GM12878 (cell line): Measurements from ENCODE around the gene KRT38. TPM values are rescaled to one million over a fixed set of nuclear protein-coding genes. Genes with fewer than 3 reads are reported as not detected.

ENCODE experiments used
- ATAC-seq: fragments of 200-7000 bp; cut with Tn5 transposase; 3 replicates; pipeline ENCODE4 v1.9.1; 2020; ENCODE audit warnings: mild to moderate bottlenecking, moderate library complexity
- BruUV-seq: library from RNA; stranded (reverse); fragments of 400-500 nt; replicated peaks from 2 replicates; lab custom pipeline; 2021; lab: Mats Ljungman, UMichigan
- CTCF ChIA-PET: fragments of 300-600 bp; sonication (Branson Sonifier 250); formaldehyde crosslinking; extraction: SDS; loops from one replicate; lab custom pipeline; 2021; ENCODE audit warnings: inconsistent platforms; lab: Yijun Ruan, JAX
- POLR2A ChIA-PET: fragments of 350-600 bp; formaldehyde crosslinking; extraction: SDS; loops from one replicate; lab custom pipeline; 2021; ENCODE audit warnings: inconsistent platforms; lab: Charles Lee
- RAD21 ChIA-PET: fragments of 300-600 bp; sonication (Branson Sonifier 250); formaldehyde crosslinking; loops from one replicate; lab custom pipeline; 2023; ENCODE audit warnings: antibody characterized with exemption; ENCODE audit not compliant: unreplicated experiment; lab: Charles Lee
- SMC1A ChIA-PET: fragments of 300-600 bp; sonication (Branson Sonifier 250); formaldehyde crosslinking; loops from one replicate; lab custom pipeline; 2023; ENCODE audit not compliant: unreplicated experiment, uncharacterized antibody; lab: Charles Lee
- DNase-seq: peaks from one replicate; pipeline ENCODE4 v3.0.0-alpha.2; 2011; ENCODE audit warnings: low read depth, low spot score
- FAIRE-seq: peaks from 3 replicates; lab custom pipeline; 2011; peaks lifted over from hg19 to GRCh38; lab: Jason Lieb, UNC
- H2AFZ ChIP-seq: 2 replicates; pipeline ENCODE4 v1.6.0; 2011; ENCODE audit warnings: low read depth, low read length, control low read depth; ENCODE audit not compliant: control insufficient read depth
- H3K27ac ChIP-seq: 2 replicates; pipeline ENCODE4 v1.5.1; 2011; ENCODE audit warnings: control low read depth; ENCODE audit not compliant: control insufficient read depth, insufficient read depth
- H3K27me3 ChIP-seq, 2 experiments: replicated peaks in 1 of 2; 2 replicates each; pipeline versions ENCODE4 v1.6.0 to v1.6.1; 2011; ENCODE audit warnings: low read length in 1 of 2; ENCODE audit not compliant: control insufficient read depth in 2 of 2, insufficient read depth in 2 of 2
- H3K36me3 ChIP-seq, 2 experiments: 2 replicates each; pipeline ENCODE4 v1.5.1; 2011; ENCODE audit warnings: low read length in 1 of 2; ENCODE audit not compliant: control insufficient read depth in 2 of 2, insufficient read depth in 2 of 2
- H3K4me1 ChIP-seq: 2 replicates; pipeline ENCODE4 v1.6.1; 2011; ENCODE audit warnings: mild to moderate bottlenecking, low read length, moderate library complexity, mixed read lengths; ENCODE audit not compliant: control insufficient read depth, insufficient read depth
- H3K4me2 ChIP-seq: 2 replicates; pipeline ENCODE4 v1.6.0; 2011; ENCODE audit warnings: control low read depth; ENCODE audit not compliant: control insufficient read depth, insufficient read depth
- H3K4me3 ChIP-seq: fragments of 200-600 bp; sonication (generic); 2 replicates; pipeline ENCODE4 v1.5.1; 2016
- H3K79me2 ChIP-seq: 2 replicates; pipeline ENCODE4 v1.6.0; 2011; ENCODE audit warnings: low read length; ENCODE audit not compliant: control insufficient read depth, insufficient read depth
- H3K9ac ChIP-seq: 2 replicates; pipeline ENCODE4 v1.8.0; 2011; ENCODE audit warnings: low read length, control low read depth, mixed read lengths; ENCODE audit not compliant: control insufficient read depth, insufficient read depth
- H3K9me3 ChIP-seq: replicated peaks from 3 replicates; pipeline ENCODE4 v1.5.1; 2011; ENCODE audit warnings: mild to moderate bottlenecking, low read length; ENCODE audit not compliant: control insufficient read depth, insufficient read depth
- H4K20me1 ChIP-seq: 2 replicates; pipeline ENCODE4 v1.6.0; 2011; ENCODE audit not compliant: control insufficient read depth, insufficient read depth
- CTCF ChIP-seq, 3 experiments: IDR thresholded peaks in 2 of 3; conservative IDR thresholded peaks in 1 of 3; 2 replicates each; pipeline ENCODE4 v1.5.1; 2011; ENCODE audit warnings: low read depth in 3 of 3, low read length in 3 of 3, mild to moderate bottlenecking in 3 of 3, control low read depth in 2 of 3, moderate library complexity in 2 of 3, inconsistent platforms in 1 of 3, mixed read lengths in 1 of 3; ENCODE audit not compliant: control insufficient read depth in 2 of 3, insufficient read depth in 1 of 3; ENCODE audit errors: extremely low read depth in 1 of 3
- EED ChIP-seq: sonication (generic); IDR thresholded peaks from 2 replicates; pipeline ENCODE4 v1.6.1; 2016; ENCODE audit warnings: antibody characterized with exemption, low read depth
- KDM1A ChIP-seq: fragments of 200-600 bp; sonication (generic); IDR thresholded peaks from 2 replicates; pipeline ENCODE4 v1.6.1; 2016; ENCODE audit warnings: borderline replicate concordance
- KLF5 ChIP-seq: fragments of 450-650 bp; IDR thresholded peaks from 2 replicates; pipeline ENCODE4 v1.6.1; 2014; ENCODE audit warnings: mild to moderate bottlenecking; ENCODE audit not compliant: partially characterized antibody
- MTA2 ChIP-seq: fragments of 450-650 bp; IDR thresholded peaks from 2 replicates; pipeline ENCODE4 v1.6.1; 2016; ENCODE audit warnings: low read depth, mild to moderate bottlenecking, moderate library complexity
- PBX3 ChIP-seq: IDR thresholded peaks from 2 replicates; pipeline ENCODE4 v1.6.1; 2011; ENCODE audit warnings: mild to moderate bottlenecking, low read depth, low read length, moderate library complexity; ENCODE audit not compliant: insufficient replicate concordance
- RAD21 ChIP-seq: IDR thresholded peaks from 2 replicates; pipeline ENCODE4 v1.6.1; 2011; ENCODE audit warnings: mild to moderate bottlenecking, low read depth, low read length, moderate library complexity; ENCODE audit not compliant: insufficient read depth
- RAD51 ChIP-seq: fragments of 450-650 bp; IDR thresholded peaks from 2 replicates; pipeline ENCODE4 v1.6.1; 2016; ENCODE audit warnings: moderate library complexity, mild to moderate bottlenecking, inconsistent platforms
- YBX1 ChIP-seq: fragments of 450-650 bp; IDR thresholded peaks from 2 replicates; pipeline ENCODE4 v1.6.1; 2016; ENCODE audit warnings: antibody characterized with exemption
- ZBTB11 ChIP-seq: fragments of 450-650 bp; formaldehyde crosslinking; IDR thresholded peaks from 2 replicates; pipeline ENCODE4 v1.5.0; 2022; ENCODE audit warnings: mild to moderate bottlenecking, missing genetic modification characterization
- WGBS: methylation state at CpG from one replicate; pipeline ENCODE4 v1.1.6; 2016; ENCODE audit warnings: low lambda C conversion rate; ENCODE audit not compliant: insufficient replicate concordance, insufficient coverage; ENCODE audit errors: missing lambda C conversion rate; 5-methylcytosine and 5-hydroxymethylcytosine counted together
- in situ Hi-C: fragments of 300-500 bp; cut with MboI; formaldehyde crosslinking; loops from 9 replicates; pipeline ENCODE4 v1.14.3; 2018; ENCODE audit warnings: mixed read lengths
- intact Hi-C: fragments of 100-400 bp; cut with micrococcal nuclease; formaldehyde crosslinking; loops from one replicate; pipeline ENCODE4 v1.14.2; 2022; ENCODE audit not compliant: unreplicated experiment
- polyA plus RNA-seq, 11 experiments: library from polyadenylated mRNA; depleted of rRNA in 4 of 11; unstranded in 6 of 11; stranded (reverse) in 5 of 11; fragments of >200 nt; fragmentation: Nextera tagmentation in 4 of 11; fragmentation: Illumina TruSeq in 1 of 11; extraction: Ambion mirVana in 4 of 11; extraction: Trizol in 1 of 11; gene quantifications; 1 replicate in 1 of 11; 2 replicates in 10 of 11; pipeline versions ENCODE4 v1.2.1 to v1.2.3, GENCODE V29; 2011 to 2016; ENCODE audit warnings: inconsistent platforms in 2 of 11, missing spikeins in 2 of 11, low read depth in 1 of 11
- total RNA-seq, 4 experiments: library from RNA; depleted of rRNA in 3 of 4; stranded (reverse); fragments of >200 nt in 3 of 4; fragmentation: Illumina TruSeq in 1 of 4; extraction: Trizol in 1 of 4; gene quantifications; 2 replicates each; pipeline versions ENCODE4 v1.2.1 to v1.2.3, GENCODE V29; 2013 to 2021

Gene KRT38
- total and polyA plus RNA-seq, 10 of the 15 experiments (the other 5 are each of a cell fraction or from before 2014, with no cell fraction given) = not detected

- no peak overlapping the region for H2AFZ ChIP-seq
- in situ Hi-C loops = no loop called here
- 29% methylated on average over 22 of the region's 22 CpGs for whole genome bisulfite sequencing
- no peak overlapping the region for H3K4me2 ChIP-seq
- SMC1A ChIA-PET = no interaction called here
- H3K4me3 ChIP-seq = no peak overlapping the region
- H3K27ac ChIP-seq = no peak overlapping the region
- no peak for FAIRE-seq
- 0 out of 4 replicates have a peak, but pooled peaks cover 1 to 3% of the 10 kb centered on the region in 2 experiments for H3K27me3 ChIP-seq
- TF ChIP-seq ZBTB11 (CRISPR knock-in tag) = no peak
- TF ChIP-seq YBX1 = no peak
- TF ChIP-seq RAD51 = no peak
- TF ChIP-seq RAD21 = no peak
- no peak for TF ChIP-seq CTCF (IDR thresholded peaks at IDR 0.05 in 2 of 3, conservative IDR thresholded peaks at IDR 0.05 in 1 of 3; ENCODE audit: control insufficient read depth in 2 of 3, extremely low read depth in 1 of 3, insufficient read depth in 1 of 3, low read depth in 3 of 3, low read length in 3 of 3)
- TF ChIP-seq PBX3 = no peak
- TF ChIP-seq KDM1A = no peak
- no peak for TF ChIP-seq EED
- no peak for TF ChIP-seq MTA2
- TF ChIP-seq KLF5 = no peak
- no peaks in the 10 kb centered on the region; the same call in 1 of the 2 replicates for H3K4me1 ChIP-seq
- no peaks in the 10 kb centered on the region for H3K79me2 ChIP-seq
- no peak for DNase-seq
- no peaks in the 10 kb centered on the region for H3K9me3 ChIP-seq
- H3K36me3 ChIP-seq = no peaks in the 10 kb centered on the region
- no peak for ATAC-seq
- POLR2A ChIA-PET = no interaction called here
- no peak overlapping the region for H3K9ac ChIP-seq
- RAD21 ChIA-PET = no interaction called here
- CTCF ChIA-PET = no interaction called here
- no TSS peak for BruUV-seq
- intact Hi-C loops = no loop called here
- H4K20me1 ChIP-seq = no peaks in the 10 kb centered on the region
Observed at GRCh38 chr17:41476866-41477815, 36.4 kb upstream of the KRT38 start.
